HepG2 (cell line): ENCODE results near the gene HSPB7. TPM values are rescaled to one million over a fixed set of nuclear protein-coding genes. Genes with fewer than 3 reads are reported as not detected.

Source experiments
- CBFB ChIP-seq: sonication (generic); formaldehyde crosslinking; IDR thresholded peaks from 2 replicates; pipeline ENCODE4 v1.4.0; 2020; ENCODE audit warnings: missing genetic modification reagents
- HOXA5 ChIP-seq: sonication (generic); formaldehyde crosslinking; IDR thresholded peaks from 2 replicates; pipeline ENCODE4 v1.4.0; 2020; ENCODE audit warnings: missing genetic modification reagents
- MAFF ChIP-seq: IDR thresholded peaks from 2 replicates; pipeline ENCODE4 v1.6.1; 2011; ENCODE audit warnings: low read depth, low read length, improper control_type of control experiment
- MYC ChIP-seq: sonication (generic); formaldehyde crosslinking; IDR thresholded peaks from 2 replicates; pipeline ENCODE4 v1.9.0; 2021; ENCODE audit warnings: missing genetic modification reagents, borderline replicate concordance
- NFKBIZ ChIP-seq: IDR thresholded peaks from 2 replicates; pipeline ENCODE4 v1.6.1; 2018; ENCODE audit warnings: missing genetic modification reagents, missing compliant biosample characterization
- NPAS2 ChIP-seq: sonication (generic); formaldehyde crosslinking; IDR thresholded peaks from 2 replicates; pipeline ENCODE4 v1.8.0; 2022; ENCODE audit warnings: mild to moderate bottlenecking, missing genetic modification reagents, borderline replicate concordance
- NRL ChIP-seq: sonication (generic); formaldehyde crosslinking; IDR thresholded peaks from 2 replicates; pipeline ENCODE4 v1.5.0; 2020; ENCODE audit warnings: missing genetic modification reagents, mild to moderate bottlenecking, moderate library complexity, borderline replicate concordance
- PHF5A ChIP-seq: IDR thresholded peaks from one replicate; pipeline ENCODE4 v1.6.1; 2018; ENCODE audit warnings: low read depth, missing genetic modification reagents; ENCODE audit not compliant: unreplicated experiment
- POLR2A ChIP-seq, 2 experiments: IDR thresholded peaks; 2 replicates each; pipeline ENCODE4 v1.6.1; 2011; ENCODE audit warnings: low read depth in 2 of 2, low read length in 2 of 2, mild to moderate bottlenecking in 1 of 2, moderate library complexity in 1 of 2; ENCODE audit not compliant: insufficient read depth in 1 of 2
- ZBTB20 ChIP-seq: sonication (generic); formaldehyde crosslinking; IDR thresholded peaks from 2 replicates; pipeline ENCODE4 v1.8.1; 2023; ENCODE audit warnings: missing genetic modification reagents, low read depth, mild to moderate bottlenecking, borderline replicate concordance
- ZBTB38 ChIP-seq: sonication (generic); formaldehyde crosslinking; IDR thresholded peaks from 2 replicates; pipeline ENCODE4 v1.5.1; 2020; ENCODE audit warnings: mild to moderate bottlenecking, missing genetic modification reagents
- ZNF121 ChIP-seq: sonication (generic); formaldehyde crosslinking; IDR thresholded peaks from 2 replicates; pipeline ENCODE4 v1.5.0; 2020; ENCODE audit warnings: mild to moderate bottlenecking, missing genetic modification reagents
- ZNF468 ChIP-seq: sonication (generic); formaldehyde crosslinking; IDR thresholded peaks from 2 replicates; pipeline ENCODE4 v1.8.0; 2022; ENCODE audit warnings: mild to moderate bottlenecking, moderate library complexity, missing genetic modification reagents
- ZNF549 ChIP-seq: sonication (generic); formaldehyde crosslinking; IDR thresholded peaks from 2 replicates; pipeline ENCODE4 v1.5.0; 2020; ENCODE audit warnings: missing genetic modification reagents
- ZNF660 ChIP-seq: sonication (generic); formaldehyde crosslinking; IDR thresholded peaks from 2 replicates; pipeline ENCODE4 v1.5.1; 2020; ENCODE audit warnings: mild to moderate bottlenecking, low read depth, missing genetic modification reagents, borderline replicate concordance
- ZNF776 ChIP-seq: sonication (generic); formaldehyde crosslinking; IDR thresholded peaks from 2 replicates; pipeline ENCODE4 v1.4.0; 2020; ENCODE audit warnings: mild to moderate bottlenecking, missing genetic modification reagents
- polyA plus RNA-seq, 8 experiments: library from polyadenylated mRNA; depleted of rRNA in 3 of 8; stranded (reverse) in 7 of 8; unstranded in 1 of 8; fragments of >200 nt; fragmentation: Illumina TruSeq in 4 of 8; extraction: Trizol in 4 of 8; gene quantifications; 2 replicates each; pipeline versions ENCODE4 v1.2.1 to v1.2.3, GENCODE V29; 2011 to 2016; ENCODE audit warnings: low read depth in 4 of 8, missing spikeins in 1 of 8, mixed read lengths in 1 of 8; ENCODE audit not compliant: insufficient read depth in 1 of 8
- total RNA-seq, 5 experiments: library from RNA; depleted of rRNA; stranded (reverse); fragments of >200 nt; fragmentation: Illumina TruSeq; extraction: Trizol; gene quantifications; 2 replicates each; pipeline ENCODE4 v1.2.3, GENCODE V29; 2016; ENCODE audit warnings: low read depth in 1 of 5
- TF ChIP-seq, protein P1 (sequence below): IDR thresholded peaks from 2 replicates; pipeline ENCODE4 v1.6.1; 2016; ENCODE audit warnings: mild to moderate bottlenecking
- TF ChIP-seq, protein P2 (sequence below): sonication (generic); formaldehyde crosslinking; IDR thresholded peaks from 2 replicates; pipeline ENCODE4 v1.4.0; 2020; ENCODE audit warnings: mild to moderate bottlenecking, missing genetic modification reagents
- TF ChIP-seq, protein P3 (sequence below), 2 experiments: sonication (generic) in 1 of 2; formaldehyde crosslinking in 1 of 2; IDR thresholded peaks; 2 replicates each; pipeline versions ENCODE4 v1.4.0 to v1.6.1; 2018 to 2020; ENCODE audit warnings: missing genetic modification reagents in 2 of 2, borderline replicate concordance in 1 of 2, low read depth in 1 of 2, mild to moderate bottlenecking in 1 of 2, missing biosample characterization in 1 of 2
- TF ChIP-seq, protein P4 (sequence below): sonication (generic); formaldehyde crosslinking; IDR thresholded peaks from 2 replicates; pipeline ENCODE4 v1.5.0; 2020; ENCODE audit warnings: mild to moderate bottlenecking, missing genetic modification reagents
- TF ChIP-seq, protein P5 (sequence below): sonication (generic); formaldehyde crosslinking; conservative IDR thresholded peaks from 2 replicates; pipeline ENCODE4 v1.8.0; 2022; ENCODE audit warnings: mild to moderate bottlenecking, moderate library complexity, missing genetic modification reagents

The HSPB7 gene
- total and polyA plus RNA-seq, 2 of the 13 experiments (the other 11 are each of a cell fraction or from before 2014, with no cell fraction given) = 0.20 TPM; not detected in 1

DNA sequence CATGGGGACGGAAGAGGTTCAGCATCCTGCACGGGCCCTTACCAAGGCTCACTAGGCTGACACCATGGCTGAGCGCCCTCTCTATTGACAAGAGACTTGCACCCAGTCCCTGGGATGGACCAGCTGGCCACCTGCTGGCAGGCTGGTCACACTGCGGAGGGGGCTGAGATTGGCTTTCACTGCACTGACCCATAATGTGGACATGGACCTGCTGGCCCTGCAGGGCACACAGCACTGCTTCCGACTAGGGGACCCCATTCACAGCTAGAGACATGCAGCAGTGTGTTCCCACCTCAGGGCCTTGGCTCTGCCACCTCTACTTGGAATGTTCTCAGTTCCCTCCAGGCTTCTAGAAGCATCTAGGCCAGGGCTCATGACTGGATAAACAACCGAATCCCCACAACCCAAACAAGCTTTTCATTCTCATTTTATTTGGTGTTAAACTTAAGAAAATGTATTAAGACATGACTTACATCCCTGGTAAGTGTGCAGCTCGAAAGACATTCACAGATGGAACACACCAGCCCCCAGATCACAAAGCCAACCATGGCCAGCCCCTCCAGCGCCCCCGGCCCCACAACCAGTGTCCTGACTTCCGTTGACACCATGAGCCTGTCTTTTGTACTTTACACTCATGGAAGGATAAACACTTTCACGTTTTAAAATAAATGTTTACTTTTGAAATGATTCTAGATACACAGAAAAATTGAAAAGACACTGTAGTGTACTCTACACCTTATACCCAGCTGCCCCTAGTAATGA, 23.1 kb downstream of the HSPB7 start (continued):
- TF ChIP-seq, protein P1, sequence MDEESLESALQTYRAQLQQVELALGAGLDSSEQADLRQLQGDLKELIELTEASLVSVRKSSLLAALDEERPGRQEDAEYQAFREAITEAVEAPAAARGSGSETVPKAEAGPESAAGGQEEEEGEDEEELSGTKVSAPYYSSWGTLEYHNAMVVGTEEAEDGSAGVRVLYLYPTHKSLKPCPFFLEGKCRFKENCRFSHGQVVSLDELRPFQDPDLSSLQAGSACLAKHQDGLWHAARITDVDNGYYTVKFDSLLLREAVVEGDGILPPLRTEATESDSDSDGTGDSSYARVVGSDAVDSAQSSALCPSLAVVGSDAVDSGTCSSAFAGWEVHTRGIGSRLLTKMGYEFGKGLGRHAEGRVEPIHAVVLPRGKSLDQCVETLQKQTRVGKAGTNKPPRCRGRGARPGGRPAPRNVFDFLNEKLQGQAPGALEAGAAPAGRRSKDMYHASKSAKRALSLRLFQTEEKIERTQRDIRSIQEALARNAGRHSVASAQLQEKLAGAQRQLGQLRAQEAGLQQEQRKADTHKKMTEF = no peak
- TF ChIP-seq CBFB (CRISPR knock-in tag) (0 out of 2 replicates have a peak, but pooled peaks have one; percentile 35), MYC (CRISPR knock-in tag) (peak; percentile 49; the same call in 1 of the 2 replicates), ZNF549 (no peak), POLR2A (IDR thresholded peaks at IDR 0.05; ENCODE audit: insufficient read depth in 1 of 2, low read depth in 2 of 2, low read length in 2 of 2) (no peak), ZNF660 (CRISPR knock-in tag) (no peak), NRL (CRISPR knock-in tag) (no peak), NPAS2 (CRISPR knock-in tag) (no peak), PHF5A (CRISPR knock-in tag) (peak; percentile 65), HOXA5 (no peak; the same call in 1 of the 2 replicates), ZNF468 (CRISPR knock-in tag) (no peak), ZNF776 (CRISPR knock-in tag) (no peak), ZBTB20 (CRISPR knock-in tag) (peak; percentile 38; the same call in 1 of the 2 replicates), NFKBIZ (CRISPR knock-in tag) (no peak), ZBTB38 (peak; percentile 87), ZNF121 (peak; percentile 97), MAFF (no peak)
- TF ChIP-seq, protein P2, sequence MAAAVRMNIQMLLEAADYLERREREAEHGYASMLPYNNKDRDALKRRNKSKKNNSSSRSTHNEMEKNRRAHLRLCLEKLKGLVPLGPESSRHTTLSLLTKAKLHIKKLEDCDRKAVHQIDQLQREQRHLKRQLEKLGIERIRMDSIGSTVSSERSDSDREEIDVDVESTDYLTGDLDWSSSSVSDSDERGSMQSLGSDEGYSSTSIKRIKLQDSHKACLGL (CRISPR knock-in tag) = no peak
- TF ChIP-seq, protein P3, sequence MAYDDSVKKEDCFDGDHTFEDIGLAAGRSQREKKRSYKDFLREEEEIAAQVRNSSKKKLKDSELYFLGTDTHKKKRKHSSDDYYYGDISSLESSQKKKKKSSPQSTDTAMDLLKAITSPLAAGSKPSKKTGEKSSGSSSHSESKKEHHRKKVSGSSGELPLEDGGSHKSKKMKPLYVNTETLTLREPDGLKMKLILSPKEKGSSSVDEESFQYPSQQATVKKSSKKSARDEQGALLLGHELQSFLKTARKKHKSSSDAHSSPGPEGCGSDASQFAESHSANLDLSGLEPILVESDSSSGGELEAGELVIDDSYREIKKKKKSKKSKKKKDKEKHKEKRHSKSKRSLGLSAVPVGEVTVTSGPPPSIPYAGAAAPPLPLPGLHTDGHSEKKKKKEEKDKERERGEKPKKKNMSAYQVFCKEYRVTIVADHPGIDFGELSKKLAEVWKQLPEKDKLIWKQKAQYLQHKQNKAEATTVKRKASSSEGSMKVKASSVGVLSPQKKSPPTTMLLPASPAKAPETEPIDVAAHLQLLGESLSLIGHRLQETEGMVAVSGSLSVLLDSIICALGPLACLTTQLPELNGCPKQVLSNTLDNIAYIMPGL (CRISPR knock-in tag; IDR thresholded peaks at IDR 0.05; ENCODE audit: borderline replicate concordance in 1 of 2, low read depth in 1 of 2) = peak; percentile 57 to 58; a peak in 2 of 4 replicates
- TF ChIP-seq, protein P4, sequence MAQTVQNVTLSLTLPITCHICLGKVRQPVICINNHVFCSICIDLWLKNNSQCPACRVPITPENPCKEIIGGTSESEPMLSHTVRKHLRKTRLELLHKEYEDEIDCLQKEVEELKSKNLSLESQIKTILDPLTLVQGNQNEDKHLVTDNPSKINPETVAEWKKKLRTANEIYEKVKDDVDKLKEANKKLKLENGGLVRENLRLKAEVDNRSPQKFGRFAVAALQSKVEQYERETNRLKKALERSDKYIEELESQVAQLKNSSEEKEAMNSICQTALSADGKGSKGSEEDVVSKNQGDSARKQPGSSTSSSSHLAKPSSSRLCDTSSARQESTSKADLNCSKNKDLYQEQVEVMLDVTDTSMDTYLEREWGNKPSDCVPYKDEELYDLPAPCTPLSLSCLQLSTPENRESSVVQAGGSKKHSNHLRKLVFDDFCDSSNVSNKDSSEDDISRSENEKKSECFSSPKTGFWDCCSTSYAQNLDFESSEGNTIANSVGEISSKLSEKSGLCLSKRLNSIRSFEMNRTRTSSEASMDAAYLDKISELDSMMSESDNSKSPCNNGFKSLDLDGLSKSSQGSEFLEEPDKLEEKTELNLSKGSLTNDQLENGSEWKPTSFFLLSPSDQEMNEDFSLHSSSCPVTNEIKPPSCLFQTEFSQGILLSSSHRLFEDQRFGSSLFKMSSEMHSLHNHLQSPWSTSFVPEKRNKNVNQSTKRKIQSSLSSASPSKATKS (CRISPR knock-in tag) = no peak
- TF ChIP-seq, protein P5, sequence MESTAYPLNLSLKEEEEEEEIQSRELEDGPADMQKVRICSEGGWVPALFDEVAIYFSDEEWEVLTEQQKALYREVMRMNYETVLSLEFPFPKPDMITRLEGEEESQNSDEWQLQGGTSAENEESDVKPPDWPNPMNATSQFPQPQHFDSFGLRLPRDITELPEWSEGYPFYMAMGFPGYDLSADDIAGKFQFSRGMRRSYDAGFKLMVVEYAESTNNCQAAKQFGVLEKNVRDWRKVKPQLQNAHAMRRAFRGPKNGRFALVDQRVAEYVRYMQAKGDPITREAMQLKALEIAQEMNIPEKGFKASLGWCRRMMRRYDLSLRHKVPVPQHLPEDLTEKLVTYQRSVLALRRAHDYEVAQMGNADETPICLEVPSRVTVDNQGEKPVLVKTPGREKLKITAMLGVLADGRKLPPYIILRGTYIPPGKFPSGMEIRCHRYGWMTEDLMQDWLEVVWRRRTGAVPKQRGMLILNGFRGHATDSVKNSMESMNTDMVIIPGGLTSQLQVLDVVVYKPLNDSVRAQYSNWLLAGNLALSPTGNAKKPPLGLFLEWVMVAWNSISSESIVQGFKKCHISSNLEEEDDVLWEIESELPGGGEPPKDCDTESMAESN (CRISPR knock-in tag) = no peak
